Measurements from ENCODE around the gene LYPD8.

DNA sequence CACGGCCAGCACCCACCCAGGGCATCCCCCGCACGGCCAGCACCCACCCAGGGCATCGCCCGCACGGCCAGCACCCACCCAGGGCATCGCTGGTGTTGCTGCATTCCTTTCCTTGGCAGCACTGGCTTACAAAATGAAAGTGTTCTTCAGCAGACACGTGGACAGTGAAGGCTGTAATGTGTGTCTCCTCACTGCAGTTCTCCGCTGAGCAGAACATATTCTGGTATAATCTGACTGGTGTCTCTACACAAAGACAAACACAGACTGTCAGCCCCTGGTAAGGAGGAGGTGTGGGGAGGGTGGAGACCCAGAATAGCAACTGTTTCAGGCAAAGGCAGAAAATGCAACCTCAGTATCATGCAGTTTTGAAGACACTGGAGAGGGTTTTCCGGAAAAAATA is 7.3 kb downstream of the LYPD8 start:
- TF ChIP-seq, protein P1, sequence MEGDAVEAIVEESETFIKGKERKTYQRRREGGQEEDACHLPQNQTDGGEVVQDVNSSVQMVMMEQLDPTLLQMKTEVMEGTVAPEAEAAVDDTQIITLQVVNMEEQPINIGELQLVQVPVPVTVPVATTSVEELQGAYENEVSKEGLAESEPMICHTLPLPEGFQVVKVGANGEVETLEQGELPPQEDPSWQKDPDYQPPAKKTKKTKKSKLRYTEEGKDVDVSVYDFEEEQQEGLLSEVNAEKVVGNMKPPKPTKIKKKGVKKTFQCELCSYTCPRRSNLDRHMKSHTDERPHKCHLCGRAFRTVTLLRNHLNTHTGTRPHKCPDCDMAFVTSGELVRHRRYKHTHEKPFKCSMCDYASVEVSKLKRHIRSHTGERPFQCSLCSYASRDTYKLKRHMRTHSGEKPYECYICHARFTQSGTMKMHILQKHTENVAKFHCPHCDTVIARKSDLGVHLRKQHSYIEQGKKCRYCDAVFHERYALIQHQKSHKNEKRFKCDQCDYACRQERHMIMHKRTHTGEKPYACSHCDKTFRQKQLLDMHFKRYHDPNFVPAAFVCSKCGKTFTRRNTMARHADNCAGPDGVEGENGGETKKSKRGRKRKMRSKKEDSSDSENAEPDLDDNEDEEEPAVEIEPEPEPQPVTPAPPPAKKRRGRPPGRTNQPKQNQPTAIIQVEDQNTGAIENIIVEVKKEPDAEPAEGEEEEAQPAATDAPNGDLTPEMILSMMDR (IDR thresholded peaks at IDR 0.05): no peak
- TF ChIP-seq POLR2A (IDR thresholded peaks at IDR 0.05) (no peak), EP300 (IDR thresholded peaks at IDR 0.05) (no peak)

Measured in stomach (tissue), 4 donors.